ENCODE results near the gene OTOP1.
"Not testable (repeated sequence)": the region's sequence is repeated elsewhere in the genome, so short reads cannot be mapped to it uniquely, and the experiment has no call there.

- TF ChIP-seq CTCF (IDR thresholded peaks at IDR 0.05); EZH2 (IDR thresholded peaks at IDR 0.05; ENCODE audit: borderline replicate concordance, insufficient read depth, low read depth, low read length, poor library complexity, severe bottlenecking): not testable (repeated sequence)
These were observed 31.0 kb upstream of the OTOP1 start for GRCh38 chr4:4257705-4258104.

Measured in B cell (primary cell).